Activated naive CD4-positive, alpha-beta T cell treated with anti-CD3 and anti-CD28 coated beads, Interleukin-2, amount 10 ng/mL, durations not matched to agents 7 days and 5 days (primary cell): ENCODE data around the gene FMN1.

ENCODE experiments used
- CTCF ChIA-PET: fragments of 350-600 bp; sonication (Branson Sonifier 250); formaldehyde crosslinking; loops from one replicate; lab custom pipeline; 2021; ENCODE audit warnings: antibody characterized with exemption; lab: Charles Lee
- DNase-seq: peaks from one replicate; pipeline ENCODE4 v3.0.0-alpha.2; 2020
- H3K27ac Mint-ChIP-seq: one replicate; pipeline ENCODE4 v1.8.0; 2021; ENCODE audit warnings: mild to moderate bottlenecking, moderate library complexity, mixed read lengths
- H3K27me3 Mint-ChIP-seq: one replicate; pipeline ENCODE4 v1.8.0; 2021; ENCODE audit warnings: mild to moderate bottlenecking, mixed read lengths
- H3K36me3 Mint-ChIP-seq: one replicate; pipeline ENCODE4 v1.8.0; 2021; ENCODE audit warnings: mixed read lengths
- H3K4me1 Mint-ChIP-seq: one replicate; pipeline ENCODE4 v1.8.0; 2021; ENCODE audit warnings: mixed read lengths
- H3K4me3 Mint-ChIP-seq: one replicate; pipeline ENCODE4 v1.8.0; 2021; ENCODE audit warnings: mild to moderate bottlenecking, moderate library complexity, mixed read lengths
- H3K9me3 Mint-ChIP-seq: one replicate; pipeline ENCODE4 v1.8.0; 2021; ENCODE audit warnings: mixed read lengths

FMN1 gene

DNA sequence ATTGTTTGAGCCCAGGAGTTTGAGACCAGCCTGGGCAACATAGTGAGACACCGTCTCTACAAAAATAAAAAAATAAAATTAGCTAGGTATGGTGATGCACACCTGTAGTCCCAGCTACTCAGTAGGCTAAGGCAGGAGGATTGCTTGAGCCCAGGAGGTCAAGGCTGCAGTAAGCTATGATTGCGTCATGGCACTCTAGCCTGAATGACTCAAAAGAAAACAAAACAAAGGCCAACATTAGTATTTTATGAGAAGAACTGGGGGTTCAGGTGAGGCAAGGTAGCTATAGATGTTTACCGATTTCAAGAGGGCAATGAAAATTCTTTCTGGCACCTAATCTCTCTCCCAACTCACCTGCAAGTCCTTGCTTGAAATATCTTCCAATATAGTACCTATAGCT is 399.5 kb downstream of the FMN1 start:
- Mint-ChIP-seq H3K9me3 (no peaks in the 10 kb centered on the region), H3K4me1 (no peaks in the 10 kb centered on the region), H3K27me3 (peaks cover 4% of the 10 kb centered on the region), H3K4me3 (no peak overlapping the region), H3K27ac (no peak overlapping the region), H3K36me3 (no peaks in the 10 kb centered on the region)
- CTCF ChIA-PET, result no interaction called here
- DNase-seq, result no peak

DNA sequence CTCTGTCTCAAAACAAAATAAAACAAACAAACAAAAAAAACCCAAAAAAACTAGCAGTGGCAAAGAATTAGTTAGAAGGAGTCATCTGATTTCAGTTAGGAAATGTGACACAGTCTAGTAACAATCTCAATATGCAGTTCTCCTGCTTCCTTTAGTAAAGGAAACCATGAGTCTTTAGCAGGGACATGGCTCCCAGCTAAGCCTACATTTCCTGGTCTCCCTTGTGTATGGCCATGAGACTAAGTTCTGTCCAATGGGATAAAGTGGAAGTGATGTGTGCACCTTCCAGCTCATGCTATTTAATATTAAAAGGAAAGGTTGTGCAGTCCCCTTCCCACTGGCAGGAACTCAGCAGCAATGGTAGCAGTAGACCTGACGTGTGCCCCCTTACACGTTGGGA is 402.1 kb downstream of the FMN1 start:
- H3K36me3 Mint-ChIP-seq, result no peaks in the 10 kb centered on the region
- no peak for DNase-seq
- H3K27ac Mint-ChIP-seq, result no peak overlapping the region
- no peak overlapping the region for H3K4me3 Mint-ChIP-seq
- CTCF ChIA-PET, result no interaction called here
- no peaks in the 10 kb centered on the region for H3K9me3 Mint-ChIP-seq
- no peaks in the 10 kb centered on the region for H3K4me1 Mint-ChIP-seq
- H3K27me3 Mint-ChIP-seq, result peaks cover 4% of the 10 kb centered on the region

GRCh38 chr15:32790352-32790999 is 404.0 kb downstream of the FMN1 start:
- Mint-ChIP-seq H3K36me3 (no peaks in the 10 kb centered on the region), H3K9me3 (no peaks in the 10 kb centered on the region), H3K4me1 (no peaks in the 10 kb centered on the region), H3K27ac (no peak overlapping the region), H3K4me3 (no peak overlapping the region), H3K27me3 (no peaks in the 10 kb centered on the region)
- CTCF ChIA-PET, result no interaction called here
- DNase-seq, result no peak

DNA sequence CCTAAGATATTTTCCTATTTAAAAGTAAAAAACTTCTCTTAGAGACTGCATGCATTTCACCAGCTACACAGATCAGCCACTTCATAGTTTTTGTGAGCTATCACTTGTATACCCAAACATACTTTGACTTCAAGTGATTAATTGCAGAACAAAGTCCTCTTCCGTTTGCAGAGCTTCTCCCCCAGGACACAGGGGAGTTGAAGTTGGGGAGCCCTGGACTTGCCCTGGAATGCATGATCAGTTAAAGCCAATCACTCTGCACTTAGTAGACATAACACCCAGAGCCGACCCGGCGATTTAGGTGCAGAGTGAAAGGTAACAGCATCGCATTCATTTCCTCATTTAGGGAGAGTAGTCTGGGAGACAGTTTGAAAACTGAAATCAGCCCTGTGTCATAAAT is 406.6 kb downstream of the FMN1 start:
- no peak for DNase-seq
- no peak overlapping the region for H3K27ac Mint-ChIP-seq
- H3K4me3 Mint-ChIP-seq, result no peak overlapping the region
- peaks cover 8% of the 10 kb centered on the region for H3K27me3 Mint-ChIP-seq
- CTCF ChIA-PET, result interaction anchor here (1.4 kb wide), 1 partner anchor 11 kb away, joined by 3 read pairs; no protein-coding TSS in a partner anchor
- H3K9me3 Mint-ChIP-seq, result no peaks in the 10 kb centered on the region
- no peaks in the 10 kb centered on the region for H3K36me3 Mint-ChIP-seq
- H3K4me1 Mint-ChIP-seq, result no peaks in the 10 kb centered on the region

- H3K36me3 Mint-ChIP-seq, result no peaks in the 10 kb centered on the region
- CTCF ChIA-PET, result no interaction called here
- DNase-seq, result no peak
Observed at GRCh38 chr15:32786906-32787305, 407.6 kb downstream of the FMN1 start.

DNA sequence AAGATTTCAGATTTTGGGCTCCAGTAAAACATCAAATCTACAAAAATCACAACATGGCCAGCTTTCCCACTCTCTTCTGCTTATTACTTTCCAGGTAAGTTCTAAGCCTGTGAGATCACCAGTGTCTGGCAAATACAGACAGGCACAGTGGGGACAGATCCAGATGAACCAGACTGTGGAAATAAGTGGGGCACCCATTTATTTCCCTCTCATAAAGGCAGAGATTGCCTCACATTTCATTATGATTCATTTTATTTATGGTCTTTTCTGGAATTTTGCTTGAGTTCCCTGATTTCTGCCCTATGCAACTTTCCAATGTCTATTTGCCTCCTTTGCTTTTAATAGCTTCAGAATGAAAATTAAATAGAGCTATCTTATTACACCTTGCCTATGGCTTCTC is 409.9 kb downstream of the FMN1 start:
- Mint-ChIP-seq H3K36me3 (no peaks in the 10 kb centered on the region), H3K4me1 (no peaks in the 10 kb centered on the region), H3K27me3 (peaks cover 8% of the 10 kb centered on the region), H3K27ac (no peak overlapping the region), H3K4me3 (no peak overlapping the region), H3K9me3 (no peaks in the 10 kb centered on the region)
- CTCF ChIA-PET, result no interaction called here
- no peak for DNase-seq

More at GRCh38 chr15:32786906-32787305, 407.6 kb downstream of the FMN1 start:
- no peak overlapping the region for H3K4me3 Mint-ChIP-seq
- H3K27ac Mint-ChIP-seq, result no peak overlapping the region
- H3K9me3 Mint-ChIP-seq, result no peaks in the 10 kb centered on the region
- no peaks in the 10 kb centered on the region for H3K4me1 Mint-ChIP-seq
- peaks cover 8% of the 10 kb centered on the region for H3K27me3 Mint-ChIP-seq

DNA sequence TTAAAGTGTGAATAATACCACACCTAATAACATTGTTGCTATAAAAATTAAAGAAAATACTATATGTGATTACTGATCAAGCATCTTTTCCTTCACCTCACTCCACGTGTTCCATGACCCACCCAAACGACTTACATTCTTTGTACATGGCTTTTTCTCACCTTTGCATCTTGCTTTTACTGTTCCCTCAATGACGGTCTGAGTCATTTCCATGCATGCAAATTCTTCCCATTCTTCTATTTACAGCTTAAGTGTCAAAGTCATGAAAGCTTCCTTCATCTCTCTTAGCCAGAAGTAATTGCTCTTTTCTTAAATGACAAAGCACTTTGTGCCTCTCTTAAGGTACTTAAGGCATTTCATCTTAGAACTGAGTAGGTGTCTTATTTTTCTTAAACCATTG is 412.7 kb downstream of the FMN1 start:
- Mint-ChIP-seq H3K27me3 (peaks cover 8% of the 10 kb centered on the region), H3K4me3 (no peak overlapping the region), H3K27ac (no peak overlapping the region), H3K4me1 (no peaks in the 10 kb centered on the region), H3K36me3 (no peaks in the 10 kb centered on the region), H3K9me3 (no peaks in the 10 kb centered on the region)
- CTCF ChIA-PET, result no interaction called here
- DNase-seq, result no peak

DNA sequence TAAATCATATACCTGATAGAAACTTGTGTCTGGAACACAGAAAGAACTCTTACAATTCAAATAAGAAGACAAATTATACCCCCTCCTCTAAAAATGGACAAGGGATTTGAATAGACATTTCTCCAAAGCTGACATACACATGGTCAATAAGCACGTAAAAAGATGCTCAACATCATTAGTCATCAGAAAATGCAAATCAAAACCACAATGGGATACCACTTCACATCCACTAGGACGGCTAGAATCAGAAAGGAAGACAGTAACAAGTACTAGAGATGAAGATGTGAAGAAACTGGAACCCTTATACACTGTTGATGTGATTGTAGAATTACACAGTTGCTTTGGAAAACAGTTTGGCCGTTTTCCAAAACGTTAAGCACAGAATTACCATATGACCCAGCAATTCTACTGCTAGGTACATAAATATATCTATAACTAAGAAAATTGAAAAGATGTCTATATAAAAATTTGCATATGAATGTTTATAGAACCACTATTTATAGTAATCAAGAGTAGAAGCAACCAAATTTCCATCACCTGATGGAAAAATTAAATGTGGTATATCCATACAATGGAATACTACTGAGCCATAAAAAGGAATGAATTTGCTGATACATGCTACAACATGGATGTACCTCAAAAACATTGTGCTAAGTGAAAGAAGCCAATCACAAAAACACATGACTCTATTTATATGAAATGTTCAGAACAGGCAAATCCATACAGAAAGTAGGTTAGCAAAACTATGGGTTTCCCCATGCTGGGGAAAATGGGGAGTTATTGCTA is 415.9 kb downstream of the FMN1 start:
- no peaks in the 10 kb centered on the region for H3K9me3 Mint-ChIP-seq
- H3K4me1 Mint-ChIP-seq, result no peaks in the 10 kb centered on the region
- no peak overlapping the region for H3K4me3 Mint-ChIP-seq
- CTCF ChIA-PET, result no interaction called here
- H3K27me3 Mint-ChIP-seq, result peaks cover 3% of the 10 kb centered on the region
- no peak overlapping the region for H3K27ac Mint-ChIP-seq
- no peaks in the 10 kb centered on the region for H3K36me3 Mint-ChIP-seq
- DNase-seq, result no peak

DNA sequence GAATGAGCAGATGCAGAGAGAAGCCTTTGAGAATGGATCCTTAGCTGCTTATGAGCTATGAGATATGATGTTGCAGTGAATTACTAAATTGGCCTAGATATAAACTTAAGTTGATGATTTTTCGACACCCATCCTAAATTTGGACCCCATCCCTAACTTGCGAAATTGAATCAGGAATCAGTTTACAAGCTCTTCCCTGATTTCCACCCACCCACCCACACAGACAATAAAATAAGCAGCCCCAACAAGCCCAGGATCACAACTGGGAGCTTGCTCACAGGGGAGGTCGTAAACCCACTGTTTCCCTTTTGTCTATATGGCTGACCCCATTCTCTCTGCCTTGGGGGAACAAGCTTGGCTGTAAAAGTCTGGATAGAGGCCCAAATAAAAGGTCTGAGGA is 419.4 kb downstream of the FMN1 start:
- no peak overlapping the region for H3K27ac Mint-ChIP-seq
- no peaks in the 10 kb centered on the region for H3K4me1 Mint-ChIP-seq
- CTCF ChIA-PET, result interaction anchor here (0.7 kb wide), 1 partner anchor 189 kb away, joined by 3 read pairs; no protein-coding TSS in a partner anchor
- DNase-seq, result no peak
- no peak overlapping the region for H3K4me3 Mint-ChIP-seq
- H3K36me3 Mint-ChIP-seq, result no peaks in the 10 kb centered on the region
- H3K27me3 Mint-ChIP-seq, result no peaks in the 10 kb centered on the region
- H3K9me3 Mint-ChIP-seq, result no peaks in the 10 kb centered on the region

DNA sequence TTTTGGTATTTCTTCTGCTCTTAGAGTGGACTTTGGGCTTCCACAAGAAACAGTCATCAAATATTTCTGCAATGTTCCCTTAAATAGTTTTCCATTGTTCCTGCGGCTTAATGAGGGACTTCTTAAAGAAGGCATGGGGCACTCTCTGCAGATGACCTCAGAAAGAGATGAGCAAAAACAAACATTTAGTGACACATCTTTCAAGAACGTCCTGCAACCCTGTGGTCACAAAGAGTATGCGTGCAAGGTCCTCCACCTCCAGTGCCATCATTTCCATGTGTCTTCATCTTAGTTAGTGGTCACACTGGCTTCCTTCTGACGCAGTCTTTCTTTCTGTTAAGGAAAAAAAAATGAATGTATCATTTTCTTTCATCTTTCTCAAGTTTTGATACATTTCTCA is 420.5 kb downstream of the FMN1 start:
- no peak overlapping the region for H3K4me3 Mint-ChIP-seq
- no peaks in the 10 kb centered on the region for H3K36me3 Mint-ChIP-seq
- no peaks in the 10 kb centered on the region for H3K4me1 Mint-ChIP-seq
- H3K9me3 Mint-ChIP-seq, result no peaks in the 10 kb centered on the region
- CTCF ChIA-PET, result no interaction called here
- no peaks in the 10 kb centered on the region for H3K27me3 Mint-ChIP-seq
- no peak overlapping the region for H3K27ac Mint-ChIP-seq
- no peak for DNase-seq

DNA sequence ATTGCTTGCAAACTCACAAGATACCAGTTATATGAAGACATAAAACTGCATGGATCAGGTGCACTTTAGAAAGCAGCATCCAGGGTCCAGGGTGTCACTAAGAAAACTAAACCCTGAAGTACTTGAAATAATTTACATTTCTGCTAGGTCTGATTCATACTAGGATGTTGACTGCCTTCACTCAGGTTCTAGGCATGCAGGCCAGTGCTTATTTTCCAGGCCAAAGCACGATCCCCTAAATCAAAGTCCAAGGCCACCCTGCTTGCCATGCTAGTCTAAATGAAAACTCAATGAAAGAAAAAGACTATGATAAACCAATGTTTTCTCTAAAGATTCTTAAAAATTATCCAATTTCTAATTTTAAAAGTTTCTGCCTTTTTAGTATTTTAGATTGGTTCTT is 427.3 kb downstream of the FMN1 start:
- Mint-ChIP-seq H3K27ac (no peak overlapping the region), H3K4me1 (no peaks in the 10 kb centered on the region), H3K4me3 (no peak overlapping the region), H3K9me3 (no peaks in the 10 kb centered on the region), H3K27me3 (no peaks in the 10 kb centered on the region), H3K36me3 (no peaks in the 10 kb centered on the region)
- CTCF ChIA-PET, result no interaction called here
- no peak for DNase-seq

DNA sequence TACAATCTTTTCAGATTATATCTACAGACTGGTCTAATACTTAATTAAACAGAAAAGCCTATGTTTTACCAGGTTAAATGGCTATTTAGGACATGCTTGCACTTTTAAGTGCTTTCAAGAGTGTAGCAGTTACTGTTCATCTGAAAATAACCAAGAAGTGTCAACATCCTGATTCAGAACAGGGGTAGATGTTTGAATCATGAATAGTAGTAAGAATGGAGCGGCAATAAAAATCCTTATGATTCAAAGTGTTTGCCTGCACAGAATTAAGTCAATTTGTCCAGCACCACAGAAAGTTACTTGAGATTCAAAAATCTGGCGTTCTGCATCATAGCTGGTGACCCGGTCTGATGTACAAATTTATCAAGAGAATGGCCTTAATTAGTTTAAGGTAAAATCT is 428.4 kb downstream of the FMN1 start:
- Mint-ChIP-seq H3K4me3 (no peak overlapping the region), H3K36me3 (no peaks in the 10 kb centered on the region), H3K27me3 (no peaks in the 10 kb centered on the region), H3K4me1 (no peaks in the 10 kb centered on the region), H3K27ac (no peak overlapping the region), H3K9me3 (no peaks in the 10 kb centered on the region)
- CTCF ChIA-PET, result no interaction called here
- DNase-seq, result no peak

DNA sequence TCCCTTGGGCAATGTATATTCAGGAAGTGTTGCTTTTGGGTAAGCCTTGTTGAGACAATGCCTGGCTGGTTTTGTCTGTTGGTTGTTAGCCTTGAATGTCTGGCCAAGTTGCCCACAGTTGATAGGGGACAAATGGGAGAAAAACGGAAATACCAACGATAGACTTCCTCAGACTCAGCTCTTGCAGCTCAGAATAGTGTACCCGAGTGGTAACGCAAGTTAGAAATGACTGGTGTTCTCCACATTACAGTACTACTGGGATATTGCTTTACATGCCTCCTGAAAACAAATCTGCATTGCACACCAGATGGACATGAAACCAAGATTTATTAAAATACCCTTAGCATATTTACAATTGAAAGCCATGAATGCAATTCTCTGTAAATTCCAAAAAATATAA is 429.3 kb downstream of the FMN1 start:
- DNase-seq, result no peak
- H3K27me3 Mint-ChIP-seq, result no peaks in the 10 kb centered on the region
- no peaks in the 10 kb centered on the region for H3K4me1 Mint-ChIP-seq
- H3K9me3 Mint-ChIP-seq, result no peaks in the 10 kb centered on the region
- H3K36me3 Mint-ChIP-seq, result no peaks in the 10 kb centered on the region
- no peak overlapping the region for H3K4me3 Mint-ChIP-seq
- CTCF ChIA-PET, result no interaction called here
- H3K27ac Mint-ChIP-seq, result no peak overlapping the region

- DNase-seq, result no peak
- Mint-ChIP-seq H3K27ac (no peak overlapping the region), H3K27me3 (no peaks in the 10 kb centered on the region), H3K4me1 (no peaks in the 10 kb centered on the region), H3K4me3 (no peak overlapping the region), H3K36me3 (no peaks in the 10 kb centered on the region), H3K9me3 (no peaks in the 10 kb centered on the region)
- CTCF ChIA-PET, result no interaction called here
Observed at GRCh38 chr15:32763295-32763694, 431.2 kb downstream of the FMN1 start.

DNA sequence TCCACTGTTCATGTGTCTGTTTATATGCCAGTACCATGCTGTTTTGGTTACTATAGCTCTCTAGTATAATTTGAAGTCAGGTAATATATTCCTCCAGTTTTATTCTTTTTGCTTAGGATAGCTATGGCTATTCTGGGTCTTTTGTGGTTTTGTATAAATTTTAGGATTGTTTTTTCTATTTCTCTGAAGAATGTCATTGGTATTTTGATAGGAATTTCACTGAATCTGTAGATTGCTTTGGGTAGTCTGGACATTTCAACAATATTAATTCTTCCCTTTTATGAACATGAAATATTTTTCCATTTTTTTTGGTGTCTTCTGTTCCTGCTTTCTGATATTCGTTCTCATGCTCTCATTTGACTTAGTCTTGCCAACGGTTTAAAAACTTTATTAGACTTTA is 437.1 kb downstream of the FMN1 start:
- Mint-ChIP-seq H3K36me3 (no peaks in the 10 kb centered on the region), H3K27me3 (no peaks in the 10 kb centered on the region), H3K4me1 (no peaks in the 10 kb centered on the region), H3K9me3 (no peaks in the 10 kb centered on the region), H3K27ac (no peak overlapping the region), H3K4me3 (no peak overlapping the region)
- CTCF ChIA-PET, result no interaction called here
- no peak for DNase-seq
